ENCODE data around the gene NUDT19.
"Not testable (repeated sequence)": the region's sequence is repeated elsewhere in the genome, so short reads cannot be mapped to it uniquely, and the experiment has no call there.

Gene NUDT19

DNA sequence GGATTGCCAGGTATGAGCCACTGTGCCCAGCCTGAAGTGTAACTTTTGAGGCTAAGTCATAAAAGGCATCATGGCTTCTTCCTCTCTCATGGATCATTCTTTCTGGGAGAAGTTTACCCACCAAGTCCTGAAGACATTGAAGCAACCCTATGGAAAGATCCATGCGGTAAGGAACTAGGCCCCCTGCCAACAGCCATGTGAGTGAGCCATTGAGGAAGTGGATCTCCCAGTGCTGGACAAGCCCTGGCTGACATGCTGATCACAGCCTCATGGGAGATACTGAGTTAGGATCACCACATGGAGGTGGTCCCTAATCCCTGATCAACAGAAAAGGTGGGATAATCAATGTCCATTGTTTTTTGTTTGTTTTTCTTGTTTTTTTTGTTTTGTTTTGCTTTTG, 3.3 kb upstream of the NUDT19 start:
- DNase-seq: no peak
- Histone ChIP-seq H3K36me3 (peaks cover 2% of the 10 kb centered on the region), H3K4me3 (ENCODE audit: low read depth, low read length) (no peak overlapping the region), H3K27ac (no peak overlapping the region), H3K9me3 (ENCODE audit: severe bottlenecking) (no peaks in the 10 kb centered on the region), H3K27me3 (ENCODE audit: insufficient read depth, low read depth, severe bottlenecking) (no peaks in the 10 kb centered on the region)
- TF ChIP-seq CTCF (IDR thresholded peaks at IDR 0.05; ENCODE audit: low read depth, low read length): no peak

GRCh38 chr19:32691952-32692726, 518 bp downstream of the NUDT19 start:
- TF ChIP-seq CTCF (IDR thresholded peaks at IDR 0.05; ENCODE audit: low read depth, low read length): no peak
- Histone ChIP-seq H3K27me3 (ENCODE audit: insufficient read depth, low read depth, severe bottlenecking) (no peaks in the 10 kb centered on the region), H3K36me3 (peaks cover 6% of the 10 kb centered on the region), H3K4me3 (ENCODE audit: low read depth, low read length) (peak overlapping the region; percentile 60), H3K27ac (peak overlapping the region; percentile 74), H3K9me3 (ENCODE audit: severe bottlenecking) (no peaks in the 10 kb centered on the region)
- DNase-seq: peak; percentile 46

- H3K27ac ChIP-seq: peak overlapping the region; percentile 74; the same call in 1 of the 2 replicates
- no peak for TF ChIP-seq CTCF (IDR thresholded peaks at IDR 0.05; ENCODE audit: low read depth, low read length)
- peak overlapping the region; percentile 60 for H3K4me3 ChIP-seq (ENCODE audit: low read depth, low read length)
- no peaks in the 10 kb centered on the region for H3K27me3 ChIP-seq (ENCODE audit: insufficient read depth, low read depth, severe bottlenecking)
- H3K36me3 ChIP-seq: peaks cover 6% of the 10 kb centered on the region
- H3K9me3 ChIP-seq (ENCODE audit: severe bottlenecking): no peaks in the 10 kb centered on the region
- no peak for DNase-seq
Observed at GRCh38 chr19:32692727-32693061, 1.1 kb downstream of the NUDT19 start.

- not testable (repeated sequence) for DNase-seq; H3K27ac ChIP-seq; H3K36me3 ChIP-seq; H3K4me3 ChIP-seq (ENCODE audit: low read depth, low read length); H3K27me3 ChIP-seq (ENCODE audit: insufficient read depth, low read depth, severe bottlenecking); H3K9me3 ChIP-seq (ENCODE audit: severe bottlenecking)
Observed at GRCh38 chr19:32693151-32694108, 1.8 kb downstream of the NUDT19 start.

- not testable (repeated sequence) for H3K4me3 ChIP-seq (ENCODE audit: low read depth, low read length); H3K9me3 ChIP-seq (ENCODE audit: severe bottlenecking); H3K27me3 ChIP-seq (ENCODE audit: insufficient read depth, low read depth, severe bottlenecking); H3K27ac ChIP-seq; DNase-seq; H3K36me3 ChIP-seq
Observed at GRCh38 chr19:32694316-32694715, 2.7 kb downstream of the NUDT19 start.

DNA sequence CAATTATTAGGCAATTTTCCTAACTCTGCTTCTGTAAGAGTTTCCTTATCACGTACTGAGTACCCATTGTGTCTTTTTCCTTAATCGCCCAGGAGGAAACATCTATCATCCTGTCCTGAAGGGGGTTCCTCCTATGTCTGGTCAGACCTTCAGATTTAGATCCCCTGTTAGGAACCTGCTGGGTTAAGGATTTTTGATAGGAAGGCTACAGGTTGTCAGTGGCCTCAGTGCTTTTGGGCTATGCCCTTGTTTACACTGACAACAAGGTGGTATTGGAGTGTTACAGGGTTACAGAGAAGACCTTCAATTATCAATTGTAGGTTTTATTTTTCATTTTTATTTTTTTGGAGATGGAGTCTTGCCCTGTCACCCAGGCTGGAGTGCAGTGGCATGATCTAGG, 3.2 kb downstream of the NUDT19 start:
- not testable (repeated sequence) for DNase-seq; H3K27me3 ChIP-seq (ENCODE audit: insufficient read depth, low read depth, severe bottlenecking); H3K27ac ChIP-seq; H3K4me3 ChIP-seq (ENCODE audit: low read depth, low read length); H3K9me3 ChIP-seq (ENCODE audit: severe bottlenecking)
- H3K36me3 ChIP-seq: peaks cover 15% of the 10 kb centered on the region

DNA sequence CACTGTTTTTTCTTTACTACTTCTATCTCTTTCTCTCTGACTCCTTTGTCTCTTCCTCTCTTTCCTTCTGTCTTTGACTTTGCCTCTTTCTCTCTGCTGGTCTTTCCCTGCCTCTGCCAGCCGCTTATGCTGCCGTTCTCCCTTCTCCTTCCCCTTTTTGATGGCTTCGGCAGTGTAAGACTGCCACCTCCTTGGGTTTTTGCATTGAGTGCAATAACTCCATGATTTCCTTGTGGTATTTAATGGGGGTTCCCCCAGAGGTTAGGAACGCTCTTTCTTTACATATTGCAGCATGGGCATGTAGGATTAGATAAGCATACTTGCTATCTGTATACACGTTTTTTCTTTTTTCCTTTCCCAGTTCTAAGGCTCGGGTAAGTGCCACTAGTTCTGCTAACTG, 3.9 kb downstream of the NUDT19 start:
- DNase-seq; H3K27me3 ChIP-seq (ENCODE audit: insufficient read depth, low read depth, severe bottlenecking); H3K27ac ChIP-seq; H3K9me3 ChIP-seq (ENCODE audit: severe bottlenecking); H3K4me3 ChIP-seq (ENCODE audit: low read depth, low read length): not testable (repeated sequence)
- H3K36me3 ChIP-seq: peaks cover 18% of the 10 kb centered on the region

GRCh38 chr19:32696771-32697170, 5.2 kb downstream of the NUDT19 start:
- not testable (repeated sequence) for DNase-seq; H3K27ac ChIP-seq; H3K9me3 ChIP-seq (ENCODE audit: severe bottlenecking); H3K4me3 ChIP-seq (ENCODE audit: low read depth, low read length); H3K27me3 ChIP-seq (ENCODE audit: insufficient read depth, low read depth, severe bottlenecking)
- peaks cover 18% of the 10 kb centered on the region for H3K36me3 ChIP-seq

GRCh38 chr19:32700129-32700528, 8.5 kb downstream of the NUDT19 start:
- H3K4me3 ChIP-seq (ENCODE audit: low read depth, low read length); H3K27ac ChIP-seq; DNase-seq; H3K27me3 ChIP-seq (ENCODE audit: insufficient read depth, low read depth, severe bottlenecking); H3K9me3 ChIP-seq (ENCODE audit: severe bottlenecking): not testable (repeated sequence)
- peaks cover 25% of the 10 kb centered on the region for H3K36me3 ChIP-seq
